ENCODE data around the gene AIF1L. TPM values are rescaled to one million over a fixed set of nuclear protein-coding genes. Genes with fewer than 3 reads are reported as not detected.

AIF1L gene
- total RNA-seq, 4 donors from 2014 or later: 19.9 to 121 (median 38.4) TPM

GRCh38 chr9:131122158-131122557 is 25.8 kb downstream of the AIF1L start:
- no peak for DNase-seq (ENCODE audit: low spot score)
- TF ChIP-seq CTCF (IDR thresholded peaks at IDR 0.05): no peak
- ATAC-seq (ENCODE audit: low FRiP score): no peak

DNA sequence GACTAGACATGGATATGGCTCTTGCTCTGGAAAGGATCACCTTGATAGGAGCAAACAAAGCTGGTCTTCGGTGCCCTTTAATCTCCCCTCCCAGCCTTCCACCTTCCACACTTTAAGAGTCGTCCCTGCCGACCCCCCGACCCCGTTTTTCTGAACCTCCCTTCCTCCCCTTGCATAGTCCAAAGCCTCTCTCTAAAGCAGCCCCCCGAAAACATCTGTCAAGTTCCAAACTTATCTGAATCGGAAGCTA is 28.6 kb downstream of the AIF1L start:
- peak; percentile 5 for ATAC-seq (ENCODE audit: low FRiP score)

DNA sequence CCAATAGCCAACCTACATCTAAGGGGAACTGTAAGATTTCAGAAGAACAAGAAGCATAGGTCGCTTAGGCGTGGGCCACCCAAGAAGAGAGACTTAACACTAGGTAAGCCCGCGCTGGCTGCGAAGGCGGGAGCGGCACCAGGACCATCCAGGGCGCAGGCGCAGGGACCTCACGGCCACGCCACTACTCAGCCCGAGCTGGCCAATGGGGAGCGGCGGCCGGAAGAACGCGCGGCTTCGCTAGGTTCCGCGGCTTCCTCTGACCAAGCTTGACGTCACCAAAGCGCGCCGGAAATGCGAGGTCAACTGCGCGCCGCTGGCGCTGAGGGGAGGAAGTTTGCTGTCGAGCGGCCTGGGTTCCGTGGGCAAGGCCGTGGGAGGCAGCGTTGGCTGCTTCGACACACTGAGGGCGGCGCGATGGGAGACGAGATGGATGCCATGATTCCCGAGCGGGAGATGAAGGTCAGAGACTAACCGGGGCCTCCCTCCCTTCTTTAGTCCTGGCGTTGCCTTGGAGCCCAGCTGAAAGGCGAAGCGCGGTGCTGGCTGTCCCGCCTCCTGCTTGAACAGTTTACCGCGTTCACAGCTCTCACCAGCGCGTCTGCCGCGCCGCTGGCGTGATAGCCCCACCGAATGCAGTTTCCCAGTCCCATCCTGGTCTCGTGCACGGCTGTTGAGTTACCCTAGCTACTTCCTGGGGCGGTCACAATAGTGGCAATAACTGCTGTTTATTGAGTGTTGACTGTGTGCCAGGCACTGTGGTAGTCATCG is 29.1 kb downstream of the AIF1L start, which contains the start of gene NUP214:
NUP214 (plus strand) TSS at position 299 of the 771 bp plus-strand sequence; CDS start at position 418, 119 bp downstream.
- peak; percentile 100 for ATAC-seq (ENCODE audit: low FRiP score)
- DNase-seq (ENCODE audit: low spot score): peak; percentile 99
- TF ChIP-seq CTCF (IDR thresholded peaks at IDR 0.05): no peak

More for the DNA sequence above, 28.6 kb downstream of the AIF1L start:
- DNase-seq (ENCODE audit: low spot score): no peak
- no peak for TF ChIP-seq CTCF (IDR thresholded peaks at IDR 0.05)

- TF ChIP-seq CTCF (IDR thresholded peaks at IDR 0.05): no peak
- DNase-seq (ENCODE audit: low spot score): no peak
- no peak for ATAC-seq (ENCODE audit: low FRiP score)
These were observed 29.7 kb downstream of the AIF1L start for GRCh38 chr9:131126059-131126426.

- TF ChIP-seq CTCF (IDR thresholded peaks at IDR 0.05): no peak
- ATAC-seq (ENCODE audit: low FRiP score) (no peak), DNase-seq (ENCODE audit: low spot score) (no peak)
These were observed 32.9 kb downstream of the AIF1L start for GRCh38 chr9:131129183-131129582.

- TF ChIP-seq CTCF (IDR thresholded peaks at IDR 0.05): no peak
- ATAC-seq (ENCODE audit: low FRiP score) (no peak), DNase-seq (ENCODE audit: low spot score) (no peak)
These were observed 42.3 kb downstream of the AIF1L start for GRCh38 chr9:131138676-131139075.

DNA sequence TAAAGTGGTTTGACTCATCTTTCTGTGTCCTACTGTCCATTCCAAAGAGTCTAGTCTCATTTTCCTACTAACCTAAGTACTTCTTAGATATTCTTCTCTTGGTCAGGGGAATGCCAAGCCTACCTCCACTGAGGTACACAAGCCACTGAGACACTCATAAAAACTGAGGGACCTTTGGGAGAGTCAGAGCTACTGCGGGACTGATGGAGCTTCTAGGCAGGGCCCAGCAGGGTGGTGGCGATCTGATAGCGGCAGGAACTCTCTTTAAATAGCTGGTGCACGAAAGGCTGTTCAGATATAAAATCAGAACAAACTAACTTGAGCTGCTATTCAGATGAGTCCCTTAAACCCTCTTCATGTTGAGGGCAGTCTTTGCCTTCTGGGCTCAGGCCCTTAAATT is 43.8 kb downstream of the AIF1L start:
- DNase-seq (ENCODE audit: low spot score) (no peak), ATAC-seq (ENCODE audit: low FRiP score) (no peak)
- TF ChIP-seq CTCF (IDR thresholded peaks at IDR 0.05): no peak
